G401 (cell line): ENCODE results near the gene FAM76B. TPM values are rescaled to one million over a fixed set of nuclear protein-coding genes. Genes with fewer than 3 reads are reported as not detected.
A peak's percentile ranks its signal among the peaks of the same experiment; 100 is the strongest.
"Not testable (repeated sequence)": the region's sequence is repeated elsewhere in the genome, so short reads cannot be mapped to it uniquely, and the experiment has no call there.

Experiments
- DNase-seq: peaks from one replicate; pipeline ENCODE4 v3.0.0-alpha.2; 2015; ENCODE audit warnings: low spot score
- in situ Hi-C: cut with HindIII; loops from 2 replicates; pipeline ENCODE4 v1.10.0; 2016; ENCODE audit warnings: low sequenced_read_pairs, mixed read lengths
- total RNA-seq: library from RNA; depleted of rRNA; stranded (reverse); fragments of >200 nt; shearing (Covaris generic); gene quantifications from 2 replicates; pipeline ENCODE4 v1.2.3, GENCODE V29; 2014; rRNA removed

The FAM76B gene
- 11.4 and 13.1 TPM in 2 replicates for total RNA-seq

DNA sequence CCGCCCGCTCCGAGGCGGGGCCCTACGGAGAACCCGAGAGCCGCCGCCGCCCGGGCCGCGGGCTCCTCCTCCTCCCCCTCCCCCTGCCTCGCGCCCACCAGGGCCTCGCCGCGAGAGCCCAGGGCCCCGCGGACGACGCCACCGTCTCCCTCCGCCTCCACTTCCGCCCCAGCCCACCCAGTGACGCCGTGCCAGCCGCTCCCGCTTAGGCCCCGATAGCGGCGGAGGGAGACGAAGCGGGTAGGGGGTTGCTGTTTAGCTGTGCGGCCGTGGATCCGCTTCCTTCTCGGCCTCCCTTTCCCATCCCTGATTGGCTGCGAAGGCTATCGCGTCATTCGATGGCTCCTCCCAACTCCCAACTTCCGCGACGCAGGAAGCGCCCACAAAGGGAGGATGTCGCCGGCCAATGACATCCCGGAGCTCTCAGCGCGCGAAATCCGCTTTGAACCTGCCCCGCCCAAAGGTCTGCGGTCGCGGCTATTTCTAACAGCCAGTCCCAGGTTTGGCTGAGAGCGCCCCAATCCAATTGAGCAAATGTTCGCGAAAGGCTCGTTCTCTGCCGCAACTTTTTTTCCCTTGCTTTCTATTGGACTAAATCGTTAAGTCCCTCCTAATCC, at the start of gene FAM76B:
FAM76B (minus strand) TSS at position 277 of the 617 bp plus-strand sequence. CDS start 304 bp downstream, outside the sequence.
- peak; percentile 99 for DNase-seq
- in situ Hi-C loops: no loop called here

DNA sequence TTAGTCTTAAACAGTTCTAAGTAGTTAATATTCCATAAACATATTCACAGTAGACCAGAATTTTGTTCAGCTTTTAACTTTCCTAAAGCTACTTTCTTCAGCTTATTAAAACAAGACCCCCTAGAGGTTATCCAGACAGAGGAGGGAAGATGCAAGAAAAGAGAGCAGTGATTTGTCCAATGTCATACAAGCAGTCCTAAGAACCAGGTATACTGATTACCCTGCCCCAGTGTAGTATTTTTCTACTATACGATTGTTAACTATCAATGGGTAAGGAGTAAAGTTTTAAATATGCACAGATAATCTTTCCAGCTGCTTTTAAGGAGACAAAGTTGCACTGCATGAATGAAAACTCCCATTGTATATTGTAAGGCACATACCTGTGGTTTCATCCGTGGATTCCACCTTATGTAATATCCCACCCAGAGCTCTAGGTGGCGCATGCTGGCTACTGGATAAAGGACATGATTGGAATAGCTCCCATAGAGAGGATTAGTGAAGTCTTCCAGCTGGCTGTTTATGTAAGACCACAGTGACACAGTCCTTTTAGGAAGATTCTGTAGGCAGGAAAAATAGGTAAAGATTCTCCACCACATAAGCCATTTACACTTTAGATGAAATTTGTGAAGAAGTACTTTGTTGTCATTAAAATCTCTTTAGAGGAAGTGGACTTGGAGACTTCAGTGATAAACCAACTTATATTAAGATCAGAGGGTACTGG, 46.3 kb upstream of the FAM76B start:
- in situ Hi-C loops: no loop called here
- peak; percentile 95 for DNase-seq

- DNase-seq: no peak
- in situ Hi-C loops: no loop called here
These were observed 45.8 kb upstream of the FAM76B start for GRCh38 chr11:95835351-95835750.

- in situ Hi-C loops: no loop called here
- DNase-seq: no peak
These were observed 43.8 kb upstream of the FAM76B start for GRCh38 chr11:95833378-95833777.

DNA sequence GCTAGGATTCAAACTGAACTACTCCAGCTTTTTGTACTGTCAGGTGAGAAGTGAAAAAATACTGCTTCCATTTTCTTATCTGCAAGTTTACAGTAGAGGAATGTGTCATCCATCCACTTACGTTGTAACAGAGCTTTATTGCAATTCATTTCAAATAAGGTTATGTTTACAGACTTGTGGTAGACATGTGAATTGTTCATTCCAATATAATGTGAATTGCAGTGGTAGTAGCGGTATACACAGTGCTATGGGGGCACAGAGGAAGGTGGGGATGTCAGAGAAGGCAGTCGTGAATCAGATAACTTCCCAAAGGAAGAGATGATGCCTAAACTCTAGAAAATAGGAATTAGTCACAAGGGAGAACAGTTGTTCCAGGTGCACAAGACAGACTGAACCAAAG, 43.2 kb upstream of the FAM76B start:
- in situ Hi-C loops: no loop called here
- no peak for DNase-seq

DNA sequence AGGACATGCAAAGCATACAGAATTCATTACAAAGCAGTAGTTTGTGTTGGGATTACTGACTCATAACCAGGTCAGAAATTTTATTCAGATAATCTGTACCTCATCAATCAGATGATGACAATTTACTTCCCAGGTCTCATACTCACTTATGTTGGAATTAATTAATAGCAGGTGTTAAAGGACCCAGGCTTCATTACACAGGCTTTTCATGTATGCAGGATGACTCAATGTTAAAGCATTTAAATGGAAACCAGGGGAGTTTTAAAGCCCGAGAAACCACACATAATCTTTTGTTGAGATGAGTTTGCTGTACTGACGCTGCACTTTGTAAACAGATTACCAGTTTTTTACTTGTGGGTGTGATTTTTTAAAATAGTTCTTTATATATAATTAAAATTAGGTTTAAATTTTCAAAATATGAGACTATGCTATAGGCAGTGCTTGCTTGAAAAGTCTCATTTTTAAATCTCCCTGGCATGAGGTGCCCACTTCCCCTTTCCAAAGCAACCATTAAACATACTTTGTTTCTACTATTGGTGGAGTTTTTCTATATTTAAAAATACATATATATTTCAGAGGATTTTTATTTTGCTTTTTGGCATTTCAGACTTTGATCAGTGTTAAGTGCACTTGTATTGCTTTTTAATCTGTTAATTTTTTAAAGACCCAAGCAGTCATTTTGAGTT, 41.8 kb upstream of the FAM76B start:
- DNase-seq: no peak
- in situ Hi-C loops: no loop called here

- no peak for DNase-seq
- in situ Hi-C loops: no loop called here
These were observed 40.1 kb upstream of the FAM76B start for GRCh38 chr11:95829580-95830259.

DNA sequence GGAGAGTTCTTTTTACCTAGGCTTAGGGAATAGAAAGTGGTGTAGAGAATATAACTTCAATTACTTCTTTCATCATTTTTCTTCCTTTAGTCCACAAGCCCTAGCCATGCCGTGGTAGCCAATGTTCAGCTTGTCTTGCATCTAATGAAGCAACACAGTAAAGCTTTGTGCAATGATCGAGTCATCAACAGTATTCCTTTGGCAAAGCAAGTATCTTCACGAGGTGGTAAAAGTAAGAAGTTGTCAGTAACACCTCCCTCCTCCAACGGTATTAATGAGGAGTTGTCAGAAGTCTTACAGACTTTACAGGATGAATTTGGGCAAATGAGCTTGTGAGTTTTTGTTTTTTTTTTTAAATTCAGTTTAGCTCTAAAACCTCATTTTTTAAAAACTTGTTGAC, 38.1 kb upstream of the FAM76B start:
- no peak for DNase-seq
- in situ Hi-C loops: no loop called here

DNA sequence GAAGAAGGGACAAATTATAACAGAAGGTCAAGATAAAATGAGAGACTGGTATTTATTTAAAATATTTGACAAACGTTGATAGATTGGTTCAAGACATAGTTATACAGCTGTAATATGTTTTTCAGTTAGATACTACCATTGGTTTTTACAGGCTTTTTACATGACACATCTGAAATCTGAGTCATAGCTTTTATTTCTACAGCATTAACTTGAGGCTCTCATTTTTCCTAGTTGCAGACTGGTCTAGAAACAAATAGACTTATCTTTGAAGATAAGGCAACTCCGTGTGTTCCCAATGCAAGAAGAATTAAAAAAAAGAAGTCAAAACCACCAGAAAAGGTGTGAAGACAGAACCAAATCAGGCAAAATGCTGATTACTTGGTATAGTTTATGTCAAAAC, 32.1 kb upstream of the FAM76B start:
- no peak for DNase-seq

GRCh38 chr11:95816037-95816436, 26.5 kb upstream of the FAM76B start:
- in situ Hi-C loops: no loop called here
- no peak for DNase-seq

More for the DNA sequence above, 32.1 kb upstream of the FAM76B start:
- in situ Hi-C loops: no loop called here

DNA sequence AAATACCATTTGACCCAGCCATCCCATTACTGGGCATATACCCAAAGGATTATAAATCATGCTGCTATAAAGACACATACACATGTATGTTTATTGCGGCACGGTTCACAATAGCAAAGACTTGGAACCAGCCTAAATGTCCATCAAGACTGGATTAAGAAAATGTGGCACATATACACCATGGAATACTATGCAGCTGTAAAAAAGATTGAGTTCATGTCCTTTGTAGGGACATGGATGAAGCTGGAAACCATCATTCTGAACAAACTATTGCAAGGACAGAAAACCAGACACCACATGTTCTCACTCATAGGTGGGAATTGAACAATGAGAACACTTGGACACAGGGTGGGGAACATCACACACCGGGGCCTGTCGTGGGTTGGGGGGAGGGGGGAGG, 21.5 kb upstream of the FAM76B start:
- in situ Hi-C loops, DNase-seq: not testable (repeated sequence)

DNA sequence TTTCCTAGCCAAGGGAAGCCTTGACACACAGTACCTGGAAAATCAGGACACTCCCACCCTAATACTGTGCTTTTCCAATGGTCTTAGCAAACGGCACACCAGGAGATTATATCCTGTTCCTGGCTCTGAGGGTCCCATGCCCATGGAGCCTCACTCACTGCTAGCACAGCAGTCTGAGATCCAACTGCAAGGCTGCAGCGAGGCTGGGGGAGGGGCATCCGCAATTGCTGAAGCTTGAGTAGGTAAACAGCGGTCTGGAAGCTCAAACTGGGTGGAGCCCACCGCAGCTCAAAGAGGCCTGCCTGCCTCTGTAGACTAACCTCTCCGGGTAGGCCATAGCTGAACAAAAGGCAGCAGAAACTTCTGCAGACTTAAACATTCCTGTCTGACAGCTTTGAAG, 16.9 kb upstream of the FAM76B start:
- in situ Hi-C loops, DNase-seq: not testable (repeated sequence)

DNA sequence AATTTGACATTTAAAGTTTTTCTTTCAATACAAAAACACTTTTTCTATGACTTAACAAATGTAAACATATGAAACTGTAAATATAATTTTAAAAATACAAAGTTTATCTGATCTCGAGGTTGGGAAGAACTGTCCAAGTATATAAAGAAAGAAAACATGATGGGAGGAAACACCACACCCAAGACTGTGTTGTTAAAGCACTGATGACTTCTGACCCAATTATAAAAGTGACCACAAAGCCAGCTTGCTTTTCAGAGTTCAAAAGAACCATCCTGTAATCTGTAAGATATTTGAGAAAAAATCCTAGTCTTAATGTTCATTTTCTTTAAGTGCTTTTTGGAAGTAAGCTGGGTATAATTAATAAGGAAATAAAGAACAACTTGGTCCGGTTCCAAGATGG, 16.3 kb upstream of the FAM76B start:
- in situ Hi-C loops: no loop called here
- no peak for DNase-seq

- in situ Hi-C loops: no loop called here
- no peak for DNase-seq
These were observed 14.4 kb upstream of the FAM76B start for GRCh38 chr11:95803973-95804372.

DNA sequence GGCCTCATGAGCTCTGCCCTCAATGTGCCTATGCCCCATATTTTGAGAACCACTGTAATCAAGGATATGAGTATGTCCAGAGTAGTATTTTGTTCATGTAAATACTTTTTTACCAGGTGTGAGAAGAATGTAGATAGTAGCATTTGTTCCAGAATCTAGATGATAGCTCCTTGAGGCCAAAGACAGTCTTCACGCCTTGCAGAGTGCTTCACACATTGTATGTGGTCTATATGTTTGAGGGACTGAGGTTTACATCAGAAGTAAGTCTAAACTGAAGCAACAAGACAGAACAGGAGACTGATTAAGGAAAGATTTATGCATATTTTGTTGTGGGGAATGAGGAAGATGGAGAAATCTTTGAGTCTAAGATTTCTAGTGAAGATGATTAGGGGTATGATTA, 13.2 kb upstream of the FAM76B start:
- in situ Hi-C loops: no loop called here
- no peak for DNase-seq

DNA sequence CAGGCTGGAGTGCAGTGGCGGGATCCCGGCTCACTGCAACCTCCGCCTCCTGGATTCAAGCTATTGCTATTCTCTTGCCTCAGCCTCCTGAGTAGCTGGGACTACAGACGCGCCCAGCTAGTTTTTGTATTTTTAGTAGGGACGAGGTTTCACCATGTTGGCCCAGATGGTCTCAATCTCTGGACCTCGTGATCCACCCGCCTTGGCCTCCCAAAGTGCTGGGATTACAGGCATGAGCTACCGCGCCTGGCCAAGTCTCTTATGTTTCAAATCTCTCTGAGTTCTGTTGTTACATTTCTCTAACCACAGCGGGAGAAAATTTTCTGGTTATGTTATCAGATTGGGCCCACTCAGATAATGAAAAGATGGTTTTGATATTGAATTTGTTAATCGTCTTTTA, 10.9 kb upstream of the FAM76B start:
- in situ Hi-C loops: no loop called here
- DNase-seq: no peak

DNA sequence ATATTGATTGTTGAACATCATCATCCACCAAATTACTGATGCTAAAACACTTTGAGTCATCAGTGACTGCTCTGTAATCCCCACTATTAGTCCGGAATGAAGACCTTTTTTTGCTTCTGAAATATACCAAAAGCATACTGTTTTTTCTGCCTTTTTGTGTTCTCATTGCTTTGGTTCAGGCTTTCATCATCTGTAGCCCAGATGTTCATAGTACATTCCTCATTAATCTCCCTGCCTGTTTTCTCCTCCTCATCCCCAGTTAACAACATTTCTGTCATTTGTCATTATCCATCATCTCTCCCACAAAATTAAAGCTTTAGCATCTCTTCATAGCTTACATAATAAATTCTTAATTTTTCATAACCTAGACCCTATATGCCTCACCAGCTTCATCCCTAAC, 10.0 kb upstream of the FAM76B start:
- DNase-seq: no peak
- in situ Hi-C loops: no loop called here

DNA sequence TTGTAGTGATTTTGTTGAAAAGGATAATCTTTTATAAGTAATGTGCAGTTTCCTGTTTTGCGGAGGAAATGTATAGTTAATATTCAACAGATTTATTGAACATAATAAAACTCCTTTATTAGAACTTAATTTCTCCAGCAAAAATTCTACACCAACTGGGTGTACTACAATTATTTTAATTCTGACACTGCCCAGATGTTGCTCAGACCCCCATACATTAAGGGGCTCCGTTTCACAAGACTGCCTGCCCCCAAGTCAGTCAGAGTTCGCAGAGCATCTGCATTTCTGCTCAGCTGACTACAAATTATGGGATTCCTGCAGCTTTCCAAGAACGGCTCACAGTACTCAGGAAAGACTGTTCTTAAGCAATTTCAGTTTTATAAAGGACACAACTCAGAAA, 6.9 kb upstream of the FAM76B start:
- DNase-seq: no peak
- in situ Hi-C loops: no loop called here

DNA sequence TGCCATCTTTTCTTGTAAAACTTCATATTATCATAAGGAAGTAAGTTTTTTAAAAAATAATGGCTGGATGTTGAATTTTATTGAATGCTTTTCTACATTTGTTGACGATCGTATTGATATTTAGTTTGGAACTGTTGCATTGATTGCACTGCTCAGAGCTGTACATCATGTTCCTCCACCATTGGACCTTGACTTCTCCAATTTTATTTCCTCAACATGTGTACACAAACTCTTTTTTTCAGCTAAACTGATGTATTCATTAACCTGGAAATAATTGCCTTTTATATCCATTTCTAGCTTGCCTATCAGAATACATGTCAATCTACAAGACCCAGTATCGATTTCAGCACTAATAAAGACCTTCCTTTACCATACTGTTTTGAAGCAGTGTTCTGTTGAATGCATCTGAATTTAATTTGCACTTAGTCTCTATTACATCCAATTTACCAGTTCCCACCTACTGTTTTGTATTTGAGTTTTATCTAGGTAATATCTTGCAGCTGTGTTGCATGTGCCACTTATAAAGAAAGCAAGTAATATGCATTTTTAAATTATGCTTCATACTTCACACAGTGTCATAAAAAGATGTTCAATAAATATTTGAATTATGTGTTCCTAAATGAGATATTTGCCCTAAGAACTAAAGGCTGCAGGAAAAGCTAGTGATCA, 6.2 kb upstream of the FAM76B start:
- in situ Hi-C loops: no loop called here
- DNase-seq: no peak
